NCI-H446 (cell line): ENCODE data around the gene PFDN2.
"Not testable (repeated sequence)": the region's sequence is repeated elsewhere in the genome, so short reads cannot be mapped to it uniquely, and the experiment has no call there.

ENCODE experiments used
- DNase-seq, 2 experiments: peaks; one replicate each; lab custom pipeline; 2025; lab: John Stamatoyannopoulos, UW

The PFDN2 gene

GRCh38 chr1:161080441-161081405 lies 37.1 kb downstream of the PFDN2 start:
- DNase-seq = no peak

- no peak for DNase-seq
These were observed 38.3 kb downstream of the PFDN2 start for GRCh38 chr1:161079436-161080110.

- no peak for DNase-seq
These were observed 40.4 kb downstream of the PFDN2 start for GRCh38 chr1:161077426-161077825.

- DNase-seq = no peak
These were observed 41.4 kb downstream of the PFDN2 start for GRCh38 chr1:161076410-161076809.

GRCh38 chr1:161074676-161075368 lies 43.0 kb downstream of the PFDN2 start:
- no peak for DNase-seq

- DNase-seq = no peak
These were observed 44.2 kb downstream of the PFDN2 start for GRCh38 chr1:161073474-161074121.

GRCh38 chr1:161072751-161073449 lies 44.9 kb downstream of the PFDN2 start:
- no peak for DNase-seq

GRCh38 chr1:161071886-161072371 lies 45.9 kb downstream of the PFDN2 start:
- DNase-seq = no peak

GRCh38 chr1:161070761-161071160 lies 47.1 kb downstream of the PFDN2 start:
- no peak for DNase-seq

GRCh38 chr1:161069731-161070270 lies 48.0 kb downstream of the PFDN2 start, which contains the start of gene ARHGAP30:
ARHGAP30 (minus strand) TSS chr1:161069891; CDS start chr1:161069624, 267 bp downstream.
- DNase-seq = no peak

- no peak for DNase-seq
These were observed 48.6 kb downstream of the PFDN2 start for GRCh38 chr1:161069241-161069640.

- DNase-seq = no peak
These were observed 49.3 kb downstream of the PFDN2 start for GRCh38 chr1:161068306-161069234.

- DNase-seq = no peak
These were observed 51.1 kb downstream of the PFDN2 start for GRCh38 chr1:161066694-161067093.

- DNase-seq = not testable (repeated sequence)
These were observed 52.2 kb downstream of the PFDN2 start for GRCh38 chr1:161065681-161066080.

GRCh38 chr1:161063936-161064335 lies 53.9 kb downstream of the PFDN2 start:
- not testable (repeated sequence) for DNase-seq

GRCh38 chr1:161061419-161061818 lies 56.4 kb downstream of the PFDN2 start:
- no peak for DNase-seq

- DNase-seq = no peak
These were observed 58.5 kb downstream of the PFDN2 start for GRCh38 chr1:161059293-161059692.

GRCh38 chr1:161054805-161055204 lies 63.0 kb downstream of the PFDN2 start:
- no peak for DNase-seq

- DNase-seq = no peak
These were observed 63.6 kb downstream of the PFDN2 start for GRCh38 chr1:161054232-161054631.

- DNase-seq = no peak
These were observed 64.9 kb downstream of the PFDN2 start for GRCh38 chr1:161052899-161053298.
